Astrocyte of the cerebellum (primary cell): ENCODE results near the gene EMC8.
A peak's percentile ranks its signal among the peaks of the same experiment; 100 is the strongest.

Experiments
- DNase-seq: peaks from one replicate; pipeline ENCODE4 v3.0.0-alpha.2; 2011; ENCODE audit warnings: low read depth
- H3K4me3 ChIP-seq: 2 replicates; pipeline ENCODE4 v1.5.1; 2011; ENCODE audit warnings: mild to moderate bottlenecking, low read depth, low read length, moderate library complexity
- in situ Hi-C: cut with HindIII; loops from 2 replicates; pipeline ENCODE4 v1.10.0; 2017; ENCODE audit warnings: low sequenced_read_pairs
- TF ChIP-seq, protein P1 (sequence below): IDR thresholded peaks from 2 replicates; pipeline ENCODE4 v1.5.1; 2012; ENCODE audit warnings: low read length, low read depth, moderate library complexity, mild to moderate bottlenecking; ENCODE audit errors: missing control alignments

The EMC8 gene

DNA sequence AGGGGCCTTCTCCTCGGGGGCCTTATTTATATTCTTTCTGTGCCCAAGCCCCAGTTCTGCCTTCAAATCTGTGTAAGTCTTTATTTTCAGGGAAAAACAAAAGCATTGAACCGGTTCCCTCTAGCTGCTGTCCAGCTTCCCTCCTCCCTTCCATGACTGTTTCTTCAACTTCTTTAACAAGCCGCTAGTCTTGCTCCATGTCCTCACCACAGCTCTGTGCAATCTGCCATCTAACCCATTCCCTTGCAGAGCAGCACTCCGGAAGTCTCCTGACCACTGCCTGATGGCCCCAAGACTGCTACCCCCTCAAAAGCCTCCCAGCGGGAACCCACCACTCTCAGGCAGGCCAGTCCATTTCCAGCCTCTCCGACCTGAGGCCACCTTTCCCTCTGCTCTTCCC lies 16.9 kb downstream of the EMC8 start:
- no peak for DNase-seq
- in situ Hi-C loops = no loop called here
- TF ChIP-seq, protein P1, sequence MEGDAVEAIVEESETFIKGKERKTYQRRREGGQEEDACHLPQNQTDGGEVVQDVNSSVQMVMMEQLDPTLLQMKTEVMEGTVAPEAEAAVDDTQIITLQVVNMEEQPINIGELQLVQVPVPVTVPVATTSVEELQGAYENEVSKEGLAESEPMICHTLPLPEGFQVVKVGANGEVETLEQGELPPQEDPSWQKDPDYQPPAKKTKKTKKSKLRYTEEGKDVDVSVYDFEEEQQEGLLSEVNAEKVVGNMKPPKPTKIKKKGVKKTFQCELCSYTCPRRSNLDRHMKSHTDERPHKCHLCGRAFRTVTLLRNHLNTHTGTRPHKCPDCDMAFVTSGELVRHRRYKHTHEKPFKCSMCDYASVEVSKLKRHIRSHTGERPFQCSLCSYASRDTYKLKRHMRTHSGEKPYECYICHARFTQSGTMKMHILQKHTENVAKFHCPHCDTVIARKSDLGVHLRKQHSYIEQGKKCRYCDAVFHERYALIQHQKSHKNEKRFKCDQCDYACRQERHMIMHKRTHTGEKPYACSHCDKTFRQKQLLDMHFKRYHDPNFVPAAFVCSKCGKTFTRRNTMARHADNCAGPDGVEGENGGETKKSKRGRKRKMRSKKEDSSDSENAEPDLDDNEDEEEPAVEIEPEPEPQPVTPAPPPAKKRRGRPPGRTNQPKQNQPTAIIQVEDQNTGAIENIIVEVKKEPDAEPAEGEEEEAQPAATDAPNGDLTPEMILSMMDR = no peak
- H3K4me3 ChIP-seq = no peak overlapping the region

DNA sequence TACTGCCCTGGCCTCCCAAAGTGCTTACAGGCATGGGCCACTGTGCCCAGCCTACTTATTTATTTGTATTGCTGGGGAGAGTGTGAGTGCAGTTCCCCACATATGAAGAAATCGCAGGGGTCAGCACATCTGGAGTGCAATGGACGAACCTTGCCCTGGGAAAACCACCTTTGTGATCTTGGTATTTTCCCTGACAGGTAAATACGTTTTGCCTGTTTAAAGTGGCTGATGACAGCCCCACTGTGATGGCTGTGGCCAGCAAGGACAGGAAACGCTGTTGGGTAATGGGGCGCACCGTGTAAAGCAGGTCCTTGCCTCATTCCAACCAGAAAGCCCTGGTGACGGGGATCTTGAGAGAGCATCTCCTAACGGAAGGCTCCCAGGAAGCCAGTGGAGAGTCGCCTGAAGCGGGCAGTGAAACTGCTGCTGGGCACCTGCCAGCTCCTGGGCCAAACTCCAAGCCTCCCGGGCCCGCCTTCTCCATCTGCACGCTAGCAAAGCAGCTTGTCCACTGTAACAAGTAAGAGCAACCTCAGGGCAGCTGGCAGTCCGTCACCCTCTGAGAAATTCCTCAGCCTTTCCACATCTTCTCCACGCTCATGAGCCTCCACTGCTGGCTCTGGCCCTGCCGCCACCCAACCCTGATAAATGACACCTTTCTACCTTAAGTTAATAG lies 17.5 kb downstream of the EMC8 start:
- TF ChIP-seq, protein P1 = no peak
- no peak overlapping the region for H3K4me3 ChIP-seq
- in situ Hi-C loops = no loop called here
- peak; percentile 57 for DNase-seq

DNA sequence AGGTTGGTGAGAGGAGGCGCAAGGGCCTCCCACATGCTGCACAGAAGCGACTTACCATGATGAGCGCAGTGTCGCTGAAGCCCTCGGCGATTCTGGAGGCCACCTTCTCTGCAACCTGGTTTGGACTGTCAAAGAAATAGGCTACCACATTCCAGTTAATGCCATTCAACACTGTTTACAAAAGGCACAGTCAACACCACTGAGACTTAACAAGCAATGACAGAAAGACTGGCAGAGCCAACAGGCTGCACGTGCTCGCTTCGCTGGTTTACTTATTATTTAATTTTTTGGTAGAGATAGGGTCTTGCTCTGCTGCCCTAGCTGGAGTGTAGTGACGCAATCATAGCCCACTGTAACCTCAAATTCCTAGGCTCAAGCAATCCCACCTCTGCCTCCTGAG lies 18.2 kb downstream of the EMC8 start:
- in situ Hi-C loops = no loop called here
- TF ChIP-seq, protein P1 = no peak
- no peak for DNase-seq
- no peak overlapping the region for H3K4me3 ChIP-seq

DNA sequence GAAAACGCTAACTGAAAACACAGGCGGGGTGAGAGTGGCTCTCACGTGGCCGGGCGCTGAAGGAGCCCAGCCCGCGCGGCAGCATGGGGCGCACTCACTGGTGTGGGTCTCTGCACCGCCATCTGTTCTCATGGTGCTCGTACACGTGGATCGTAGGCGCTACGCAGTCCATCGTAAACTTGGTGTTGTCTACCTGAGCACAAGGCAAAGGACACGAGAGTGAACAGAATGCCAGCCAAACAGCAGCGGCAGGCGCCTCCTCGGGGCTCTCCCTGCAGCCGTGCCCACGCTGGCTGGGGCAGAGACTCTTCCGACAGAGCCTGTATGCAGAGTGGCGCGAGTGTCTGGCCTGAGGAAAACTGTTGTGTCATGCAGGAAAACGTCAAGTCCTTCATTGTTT lies 19.1 kb downstream of the EMC8 start:
- TF ChIP-seq, protein P1 = no peak
- DNase-seq = no peak
- in situ Hi-C loops = no loop called here
- H3K4me3 ChIP-seq = no peak overlapping the region

DNA sequence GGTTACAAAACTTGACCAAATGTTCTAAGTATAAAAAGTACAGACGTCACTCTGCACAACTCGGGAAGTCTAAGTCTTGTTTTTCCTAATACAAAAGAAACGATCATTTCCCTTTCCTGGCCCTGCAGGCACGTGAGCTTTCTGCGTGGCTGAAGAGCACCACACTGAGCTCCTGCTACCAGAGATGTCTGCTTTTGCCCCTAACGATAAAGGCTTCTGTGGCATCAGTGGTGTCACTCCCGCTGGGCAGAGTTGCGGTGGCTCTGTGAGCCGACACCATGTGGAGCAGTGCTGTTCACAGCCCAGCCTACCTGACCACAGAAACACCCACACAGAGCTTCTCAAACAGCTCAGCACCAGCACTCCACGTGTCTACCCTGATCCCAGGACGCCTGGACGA lies 20.5 kb downstream of the EMC8 start:
- in situ Hi-C loops = no loop called here
- TF ChIP-seq, protein P1 = no peak
- DNase-seq = no peak
- no peak overlapping the region for H3K4me3 ChIP-seq

DNA sequence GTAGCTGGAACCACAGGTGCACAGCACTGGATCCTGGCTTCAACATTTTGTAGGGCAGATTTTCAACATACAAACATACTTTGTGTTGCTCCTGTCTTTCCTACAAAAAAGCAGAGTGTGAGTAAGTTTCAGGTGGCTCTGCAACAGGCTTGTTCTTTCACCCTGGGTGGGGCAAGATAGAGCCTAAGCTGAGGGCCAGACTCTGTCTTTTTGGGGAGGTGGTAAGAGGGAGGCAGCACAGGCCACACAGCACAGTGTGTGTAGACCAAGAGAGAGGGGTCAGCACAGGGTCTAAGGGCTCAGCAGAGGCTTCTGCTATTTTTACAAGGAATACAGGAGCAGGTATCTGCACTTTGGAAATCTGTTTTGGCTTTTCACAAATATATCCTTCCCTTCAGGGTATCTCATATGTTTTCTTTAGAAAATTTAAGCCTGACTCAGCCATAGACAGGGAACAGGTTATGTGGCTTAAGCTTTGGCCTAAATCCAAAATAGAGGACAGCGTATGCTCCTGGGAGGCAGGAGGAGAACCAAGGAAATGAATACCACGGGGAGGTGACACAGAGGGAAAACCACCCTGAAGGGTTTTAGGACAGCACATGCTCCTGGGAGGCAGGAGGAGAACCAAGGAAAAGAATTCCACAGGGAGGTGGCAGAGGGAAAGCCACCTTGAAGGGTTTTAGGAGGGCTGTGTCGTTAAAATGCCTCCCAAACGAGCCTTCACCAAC lies 21.6 kb downstream of the EMC8 start:
- no peak overlapping the region for H3K4me3 ChIP-seq
- in situ Hi-C loops = no loop called here
- TF ChIP-seq, protein P1 = no peak
- no peak for DNase-seq
